ENCODE results near the gene SERPINA9.
"Not testable (repeated sequence)": the region's sequence is repeated elsewhere in the genome, so short reads cannot be mapped to it uniquely, and the experiment has no call there.

SERPINA9 gene, protein sequence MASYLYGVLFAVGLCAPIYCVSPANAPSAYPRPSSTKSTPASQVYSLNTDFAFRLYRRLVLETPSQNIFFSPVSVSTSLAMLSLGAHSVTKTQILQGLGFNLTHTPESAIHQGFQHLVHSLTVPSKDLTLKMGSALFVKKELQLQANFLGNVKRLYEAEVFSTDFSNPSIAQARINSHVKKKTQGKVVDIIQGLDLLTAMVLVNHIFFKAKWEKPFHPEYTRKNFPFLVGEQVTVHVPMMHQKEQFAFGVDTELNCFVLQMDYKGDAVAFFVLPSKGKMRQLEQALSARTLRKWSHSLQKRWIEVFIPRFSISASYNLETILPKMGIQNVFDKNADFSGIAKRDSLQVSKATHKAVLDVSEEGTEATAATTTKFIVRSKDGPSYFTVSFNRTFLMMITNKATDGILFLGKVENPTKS

DNA sequence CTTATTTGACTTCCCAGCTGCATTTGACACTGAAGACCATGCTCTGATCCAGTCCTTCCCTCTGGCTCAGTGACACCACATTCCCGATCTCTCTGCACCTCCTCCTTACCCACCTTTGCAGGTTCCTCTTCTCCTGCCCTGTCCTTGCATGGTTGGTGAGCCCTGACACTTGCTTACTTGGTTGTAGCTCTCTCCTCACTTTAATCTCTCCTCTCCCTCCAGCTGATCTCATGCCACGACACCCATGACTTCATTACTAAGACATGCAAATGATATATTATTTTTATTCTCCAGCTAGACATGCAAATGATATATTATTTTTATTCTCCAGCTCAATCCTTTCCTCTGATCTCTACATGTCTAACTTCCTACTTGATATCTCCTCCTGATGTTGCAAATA is at the start of gene SERPINA9:
TSS of gene SERPINA9 (minus strand) at position 175 of the 400 bp plus-strand sequence. CDS start 6,357 bp downstream, outside the sequence.
- no peak for DNase-seq

DNA sequence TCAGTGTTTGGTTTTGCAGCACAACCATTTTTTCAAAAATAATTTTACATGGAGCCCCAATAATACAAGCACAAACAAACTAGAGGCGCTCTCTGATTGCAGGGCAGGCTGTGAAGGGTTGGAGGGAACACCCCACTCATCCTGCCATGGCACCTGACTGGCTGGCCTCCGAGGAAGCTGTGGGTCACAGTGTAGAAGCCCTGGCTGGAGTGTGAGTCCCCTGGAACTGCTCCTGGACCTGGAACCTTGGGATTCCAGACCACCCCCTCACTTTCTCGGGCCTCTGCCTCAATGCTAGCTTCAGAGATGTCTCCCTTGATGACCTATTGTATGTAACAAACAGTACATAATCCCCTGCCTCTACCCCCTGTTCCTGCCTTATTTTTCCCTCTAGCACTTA is 48.1 kb upstream of the SERPINA9 start:
- DNase-seq, result no peak

DNA sequence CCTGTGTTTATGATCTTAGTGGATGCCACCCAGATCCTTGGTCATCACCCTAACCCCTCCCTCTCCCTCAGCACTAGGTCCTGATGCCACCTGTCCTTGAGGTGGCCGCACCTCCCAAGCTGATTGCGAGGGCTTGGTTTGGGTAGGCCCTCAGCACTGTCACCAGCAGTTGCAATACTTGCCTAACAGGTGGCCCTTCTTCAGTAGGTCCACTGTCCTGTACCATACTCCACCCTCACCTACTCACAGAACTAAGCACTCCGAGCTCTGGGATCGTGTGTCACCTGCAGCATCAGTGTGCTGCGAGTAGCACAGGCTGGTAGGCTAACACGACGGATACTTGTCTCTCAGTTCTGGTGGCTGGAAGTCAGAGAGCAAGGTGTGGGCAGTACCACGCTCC is 47.3 kb upstream of the SERPINA9 start:
- no peak for DNase-seq

DNA sequence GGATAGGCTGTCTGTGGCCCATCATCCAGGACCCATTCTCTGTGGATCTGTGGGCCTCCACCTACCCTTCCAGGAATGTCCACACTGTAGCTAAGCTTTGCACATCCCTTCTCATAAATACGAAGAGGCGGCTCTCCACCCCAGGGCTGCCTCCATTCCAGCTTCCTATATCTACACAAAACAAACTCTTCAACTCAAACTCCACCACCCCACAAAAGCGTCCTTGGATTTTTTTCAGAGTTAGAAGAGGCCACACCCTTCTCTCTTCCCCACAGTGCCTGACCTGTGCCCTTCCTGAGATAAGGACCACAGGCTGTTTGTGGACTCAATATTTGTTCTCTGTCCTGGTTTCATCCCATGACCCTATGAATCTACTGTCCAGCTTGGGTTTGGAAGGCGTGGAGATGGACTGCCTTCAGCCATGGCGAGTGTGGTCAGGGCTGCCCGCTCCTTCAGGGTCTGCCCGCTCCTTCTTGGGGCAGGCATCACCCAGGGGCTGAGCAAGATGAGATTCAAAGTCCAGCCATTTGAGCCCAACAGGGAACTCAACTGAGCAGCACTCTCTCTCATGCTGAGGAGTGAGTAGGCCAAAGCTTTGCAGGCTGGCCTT is 46.2 kb upstream of the SERPINA9 start:
- no peak for DNase-seq

DNA sequence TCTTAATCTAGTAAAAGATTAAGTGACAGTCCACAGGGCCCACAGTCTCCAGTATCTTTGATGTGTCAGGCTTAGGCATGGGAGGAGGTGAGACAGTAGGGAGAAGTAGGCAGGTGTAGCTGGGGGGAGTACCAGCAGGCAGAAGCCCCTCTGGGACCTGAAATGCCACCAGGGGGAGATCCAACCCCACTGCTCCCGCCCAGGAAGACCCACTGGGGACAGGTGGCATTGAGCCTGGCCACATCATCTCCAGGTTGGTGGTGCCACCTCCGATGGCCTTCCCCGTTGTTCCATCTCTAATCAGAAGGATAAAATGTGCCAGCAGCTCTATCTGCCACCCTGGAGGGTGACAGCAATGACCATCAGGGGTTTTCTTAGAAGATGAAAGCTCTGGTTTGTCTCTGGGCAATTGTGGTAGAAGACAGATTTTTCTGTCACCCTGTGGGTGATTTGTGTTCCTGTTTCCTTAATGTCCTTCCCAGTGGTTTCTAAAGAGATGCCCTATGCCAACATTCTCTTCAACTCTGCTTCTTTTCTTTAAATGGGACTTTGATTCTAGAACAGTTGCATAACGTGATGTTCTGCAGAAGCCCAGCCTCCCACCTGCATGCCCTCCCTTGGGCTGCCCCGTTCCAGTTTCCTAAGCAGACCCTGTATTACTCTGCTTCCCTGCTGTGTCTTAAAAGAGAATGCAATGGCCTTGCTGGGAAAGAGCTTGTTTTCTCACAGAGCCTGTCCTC is 45.5 kb upstream of the SERPINA9 start:
- DNase-seq, result no peak

DNA sequence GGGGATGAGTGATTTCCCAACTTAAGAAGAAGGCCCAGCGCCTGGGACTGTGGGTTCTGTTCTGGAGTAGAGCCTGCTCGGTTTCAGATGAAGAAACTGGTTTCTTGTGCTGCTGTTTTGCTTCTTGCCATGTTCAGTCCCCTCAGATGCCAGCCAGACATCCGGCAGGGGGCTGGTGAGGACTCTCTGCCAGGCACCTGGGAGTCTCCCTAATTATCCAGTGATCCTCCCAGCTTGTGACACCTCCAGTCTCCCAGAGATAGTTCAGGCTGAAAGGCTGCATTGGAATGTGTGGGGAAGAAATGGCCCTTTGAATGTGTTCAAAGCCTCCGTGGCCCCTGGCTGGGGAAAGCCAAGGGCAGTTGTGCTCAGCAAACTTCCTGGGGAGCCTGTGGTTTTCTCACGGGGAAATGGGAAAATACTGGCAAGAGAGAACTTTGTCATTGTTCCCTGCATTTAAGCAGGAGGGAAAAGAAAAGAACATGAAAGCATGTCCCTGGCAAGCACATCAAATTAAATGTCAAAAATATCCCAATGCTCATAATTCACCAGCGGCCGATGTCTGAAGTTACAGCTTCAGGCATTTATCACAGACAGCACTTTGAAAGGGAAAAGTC is 41.8 kb upstream of the SERPINA9 start:
- DNase-seq, result no peak

DNA sequence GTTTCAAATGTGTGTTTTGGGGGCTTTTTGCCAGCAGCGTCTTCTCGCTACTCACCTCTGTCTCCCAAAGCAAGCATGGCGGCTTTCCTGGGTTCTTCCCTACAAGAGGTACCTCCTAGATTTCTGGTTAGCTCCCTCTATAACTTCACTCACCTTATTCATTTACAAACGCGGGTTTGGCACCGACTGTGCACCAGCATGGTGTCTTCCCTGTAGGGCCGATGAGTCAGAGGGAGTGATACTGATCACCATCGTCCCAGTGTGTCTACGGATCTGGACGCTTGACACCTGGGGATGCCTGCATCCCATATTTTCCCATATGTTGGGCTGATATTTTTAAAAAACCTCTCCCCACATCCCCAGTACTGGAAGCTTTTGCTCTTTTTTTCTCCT is 41.2 kb upstream of the SERPINA9 start:
- DNase-seq, result no peak

DNA sequence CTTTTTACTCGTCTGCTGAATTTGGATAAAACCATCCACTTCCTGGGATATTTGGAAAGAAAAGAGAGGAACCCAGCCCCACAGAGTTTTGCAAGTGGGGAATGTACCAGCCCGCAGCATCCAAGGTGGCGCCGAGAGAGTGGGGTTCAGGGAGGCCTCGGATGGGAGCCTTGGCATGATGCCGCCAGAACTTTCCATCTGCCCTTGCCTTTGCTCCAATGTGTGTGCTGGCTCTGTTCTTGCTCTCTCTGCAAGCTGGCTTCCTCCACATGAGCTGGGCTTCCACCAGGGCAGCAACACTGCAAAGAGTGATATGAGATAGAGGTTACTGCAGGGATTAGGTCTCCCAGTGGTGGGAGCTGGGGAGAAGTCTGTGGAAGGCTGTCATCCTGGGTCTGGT is 39.9 kb upstream of the SERPINA9 start:
- DNase-seq, result no peak

DNA sequence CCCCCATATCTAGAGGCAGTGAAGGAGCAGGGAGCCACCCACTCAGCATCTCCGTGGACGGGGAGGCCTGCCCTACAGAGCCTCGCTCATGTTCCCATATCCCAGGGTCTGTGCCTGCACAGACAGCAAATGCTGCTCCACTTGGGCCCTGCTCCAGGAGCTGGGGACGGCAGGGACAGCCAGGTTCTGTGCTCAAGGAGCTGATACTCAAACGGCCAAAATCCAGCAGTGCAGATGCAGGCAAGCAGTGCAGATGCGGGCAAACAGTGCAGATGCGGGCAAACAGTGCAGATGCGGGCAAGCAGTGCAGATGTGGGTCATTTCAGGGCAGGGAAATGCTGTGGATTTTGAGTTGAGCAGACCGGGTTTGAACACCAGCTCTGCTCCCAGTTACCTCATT is 39.4 kb upstream of the SERPINA9 start:
- DNase-seq, result no peak

DNA sequence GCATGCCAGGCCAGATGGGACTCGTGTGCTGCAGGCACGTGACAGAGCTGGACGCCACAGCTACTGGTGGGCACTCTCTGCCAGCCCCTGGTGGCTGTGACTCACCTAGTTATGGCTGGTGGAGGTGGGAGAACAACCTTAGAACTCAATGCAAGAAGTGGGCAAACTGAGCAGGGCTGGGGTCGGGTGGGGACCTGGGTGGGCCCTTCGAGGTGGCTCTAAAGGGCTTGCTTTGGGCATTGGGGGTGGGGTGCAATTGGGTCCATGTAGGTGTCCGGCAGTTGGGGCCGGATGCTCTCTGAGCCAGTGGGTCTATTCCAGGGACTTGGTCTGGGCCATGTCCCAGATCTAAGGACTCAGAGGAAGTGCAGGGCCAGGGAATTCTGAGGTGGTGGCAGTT is 38.4 kb upstream of the SERPINA9 start:
- DNase-seq, result no peak

DNA sequence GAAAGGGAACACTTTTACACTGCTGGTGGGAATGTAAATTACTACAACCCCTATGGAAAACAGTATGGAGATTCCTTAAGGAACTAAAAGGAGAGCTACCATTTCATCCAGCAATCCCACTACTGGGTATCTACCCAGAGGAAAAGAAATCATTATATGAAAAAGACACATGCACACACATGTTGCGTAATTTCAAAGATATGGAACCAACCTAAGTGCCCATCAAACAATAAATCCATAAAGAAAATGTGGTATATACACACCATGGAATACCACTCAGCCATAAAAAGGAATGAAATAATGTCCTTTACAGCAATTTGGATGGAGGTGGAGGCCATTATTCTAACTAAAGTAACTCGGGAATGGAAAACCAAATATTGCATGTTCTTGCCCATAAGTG is 34.5 kb upstream of the SERPINA9 start:
- not testable (repeated sequence) for DNase-seq

DNA sequence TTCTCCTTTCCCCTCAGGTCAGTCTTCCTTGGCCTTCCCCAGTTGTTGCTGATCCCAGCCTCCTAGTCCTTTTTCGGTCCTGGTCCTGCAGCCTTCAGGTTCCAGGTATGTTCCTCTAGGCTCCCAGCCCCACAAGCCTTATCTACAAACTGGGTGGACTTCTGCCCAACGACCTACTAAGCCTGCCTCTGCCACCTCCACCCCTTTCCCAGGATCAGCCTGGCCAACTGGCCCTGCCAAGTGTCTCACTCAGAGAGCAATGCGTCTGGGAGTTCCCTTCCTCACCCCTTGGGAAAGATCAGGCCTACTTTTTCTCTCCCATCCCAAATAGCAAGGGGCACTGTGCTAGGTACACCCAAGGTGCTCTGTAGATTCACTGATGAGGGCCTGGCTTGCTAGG is 33.4 kb upstream of the SERPINA9 start, which contains the start of gene SERPINA12:
TSS of gene SERPINA12 (minus strand) at position 114 of the 400 bp plus-strand sequence. CDS start 11,072 bp downstream, outside the sequence.
- no peak for DNase-seq

DNA sequence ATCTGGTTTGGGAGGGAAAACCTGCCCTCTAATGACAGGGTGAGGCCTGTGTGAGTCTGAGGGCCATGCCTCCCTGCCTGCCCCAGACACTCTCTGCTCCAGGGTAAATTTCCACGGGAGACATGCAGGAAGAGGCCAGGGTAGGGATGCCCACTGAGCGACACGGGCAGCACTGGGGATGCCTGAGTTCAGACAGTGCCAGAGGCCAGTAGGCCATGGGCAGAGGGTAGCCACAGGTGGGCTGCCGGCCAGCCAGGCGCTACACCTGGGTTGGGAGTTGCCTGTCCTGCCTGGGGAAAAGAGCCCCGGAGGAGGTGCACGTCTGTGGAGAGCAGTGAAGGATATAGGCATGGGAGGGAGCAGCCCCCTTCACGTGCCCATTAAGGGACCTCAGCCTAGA is 29.6 kb upstream of the SERPINA9 start:
- DNase-seq, result no peak

DNA sequence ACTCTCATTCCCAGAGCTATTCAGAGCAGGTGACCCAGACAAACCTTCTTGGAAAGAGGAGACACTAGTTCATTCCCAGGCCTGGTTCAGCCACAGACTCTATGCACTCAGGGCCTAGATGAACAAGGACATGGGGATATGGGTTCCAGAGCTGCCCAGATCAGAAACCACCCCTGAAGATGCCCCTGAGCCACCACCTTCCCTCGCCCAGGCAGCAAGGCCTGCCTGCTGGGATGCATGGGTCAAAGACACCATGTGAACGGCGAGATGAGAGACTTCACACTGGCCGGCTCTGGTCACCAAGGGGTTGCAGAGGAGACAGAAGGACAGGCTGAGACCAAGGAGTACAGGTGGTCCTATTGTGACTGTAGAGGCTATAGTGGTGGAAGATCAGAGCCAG is 29.2 kb upstream of the SERPINA9 start:
- no peak for DNase-seq

DNA sequence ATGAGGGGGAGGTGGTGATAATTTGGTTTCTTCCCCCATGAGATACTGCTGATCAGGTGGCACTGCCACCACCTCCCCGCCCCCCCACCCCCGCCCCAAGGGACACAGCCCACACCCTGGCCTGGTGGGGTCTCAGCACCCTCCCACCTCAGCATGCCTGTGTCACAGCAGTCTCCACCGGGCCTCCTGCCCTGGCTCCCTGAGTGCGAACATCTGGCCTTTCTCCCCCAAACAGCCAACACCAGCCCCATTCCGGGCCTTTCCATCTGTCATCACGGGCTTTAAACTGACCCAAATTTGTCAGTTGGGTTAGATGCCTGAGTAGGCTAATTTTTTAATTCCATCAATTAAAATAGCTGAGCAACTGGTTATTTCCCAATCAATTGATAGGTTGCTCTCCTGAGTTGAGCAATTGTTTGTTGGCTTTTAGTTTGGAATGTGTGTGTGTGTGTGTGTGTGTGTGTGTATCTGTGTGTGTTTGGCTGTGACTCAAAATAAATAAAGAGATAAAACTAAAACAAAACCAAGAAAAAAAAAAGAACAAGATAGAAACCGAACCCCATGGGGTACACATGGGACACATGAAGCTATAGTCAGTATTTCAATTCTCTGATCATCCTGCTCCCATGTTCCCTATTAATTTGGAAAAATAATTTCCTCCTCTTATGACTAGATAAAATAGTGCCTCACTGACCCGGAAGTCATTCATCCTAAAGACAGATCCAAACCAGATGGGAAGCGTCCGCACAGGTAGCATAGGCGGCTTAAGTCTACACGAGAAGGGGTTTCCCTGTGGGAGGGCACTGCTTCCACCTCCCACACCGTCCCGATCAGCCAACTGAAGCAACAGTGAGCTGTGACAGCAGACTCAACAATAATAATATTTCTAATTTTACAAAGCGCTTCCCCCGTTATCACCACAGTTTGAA is 25.9 kb upstream of the SERPINA9 start:
- DNase-seq, result no peak

DNA sequence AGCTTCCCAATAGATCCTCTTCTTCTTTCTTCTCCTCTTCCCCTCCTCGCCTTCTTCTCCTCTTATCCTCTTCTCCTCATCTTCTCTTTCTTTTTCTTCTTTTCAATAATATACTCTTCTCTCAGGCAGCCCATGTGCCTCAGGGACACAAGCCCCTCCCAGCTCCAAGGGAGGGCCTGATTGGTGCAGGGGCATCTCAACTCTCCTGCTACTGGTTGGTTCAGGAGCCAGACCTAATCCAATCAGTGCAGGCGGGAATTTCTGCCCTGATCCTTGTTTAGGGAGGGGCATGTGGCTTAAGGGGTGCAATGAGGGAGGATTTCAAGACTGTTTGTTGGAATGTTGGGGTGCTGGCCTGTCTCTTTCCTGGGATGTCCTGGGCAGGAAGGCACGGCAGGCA is 24.3 kb upstream of the SERPINA9 start:
- no peak for DNase-seq

DNA sequence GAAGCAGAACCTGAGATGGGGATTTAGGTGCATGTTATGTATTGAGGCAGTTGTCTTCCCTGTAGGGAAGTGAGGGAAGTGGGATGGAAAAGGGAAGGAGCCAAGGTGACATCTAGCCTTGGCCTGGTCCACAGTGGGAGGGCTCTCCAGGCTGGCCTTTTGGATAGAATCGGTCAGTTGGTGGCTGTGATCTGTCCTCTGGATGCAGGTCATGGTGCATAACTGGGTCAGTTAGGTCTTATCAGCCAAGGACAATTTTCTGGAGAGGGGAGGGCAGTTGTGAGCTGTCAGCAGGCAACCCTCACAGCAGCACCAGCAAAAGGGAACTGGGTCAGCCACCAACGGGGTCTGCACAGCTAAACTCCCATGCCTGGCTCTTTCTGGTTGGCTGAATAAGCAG is 23.7 kb upstream of the SERPINA9 start:
- no peak for DNase-seq

DNA sequence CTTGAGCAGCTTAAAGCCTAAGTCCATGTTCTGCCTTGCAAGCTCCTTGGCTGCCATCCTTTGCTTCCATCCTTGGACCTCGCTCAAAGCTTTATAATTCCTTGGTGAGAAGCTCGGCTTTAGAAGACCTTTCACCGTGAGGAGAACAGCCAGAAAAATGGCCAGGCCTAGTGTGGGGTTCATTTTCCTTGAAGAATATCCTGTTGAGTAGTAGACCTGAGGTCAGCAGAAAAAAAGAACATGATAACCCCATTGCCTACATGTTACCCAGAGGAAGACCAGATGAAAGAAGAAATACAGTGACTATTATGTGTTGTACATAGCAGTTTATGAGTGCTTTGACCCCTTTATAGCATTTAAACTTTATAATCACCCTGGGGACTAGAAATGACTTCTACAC is 22.2 kb upstream of the SERPINA9 start:
- DNase-seq, result no peak

DNA sequence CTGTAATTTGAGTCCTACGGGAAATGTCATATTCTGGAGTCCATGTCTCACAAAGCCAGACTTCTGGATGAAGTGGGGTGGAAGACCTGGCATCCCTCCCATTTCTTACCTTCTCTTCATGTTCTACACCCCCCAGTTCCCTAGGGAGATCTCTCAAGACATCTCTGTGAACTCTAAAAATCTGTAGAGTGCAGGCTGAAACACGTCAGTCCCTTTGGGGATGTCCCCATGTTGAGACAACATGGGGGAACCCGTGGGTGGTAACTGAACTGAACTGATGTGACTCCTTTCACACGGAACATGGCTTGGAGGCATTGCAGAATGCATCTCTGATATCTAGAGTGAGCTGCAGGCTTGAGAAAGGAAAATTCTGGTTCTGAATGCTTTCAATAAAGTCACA is 18.1 kb upstream of the SERPINA9 start:
- no peak for DNase-seq

DNA sequence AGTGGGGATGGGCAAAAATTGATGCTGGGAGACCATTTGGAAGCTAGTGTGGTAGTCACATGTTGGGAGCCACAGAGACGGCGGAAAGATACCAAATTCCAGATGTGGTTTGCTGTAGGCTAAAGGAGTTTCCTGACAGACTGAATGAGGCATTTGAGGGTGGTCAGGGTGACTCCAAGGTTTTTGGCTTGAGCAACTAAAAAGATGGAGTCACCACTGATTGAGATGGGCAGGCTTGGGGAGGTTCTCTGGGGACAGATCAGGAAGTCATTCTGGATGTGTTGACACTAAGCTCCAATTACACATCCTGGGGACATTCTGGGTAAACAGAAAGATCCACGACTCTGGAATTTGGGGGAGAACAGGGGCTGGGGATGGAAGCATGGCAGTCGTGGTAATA is 15.5 kb upstream of the SERPINA9 start:
- DNase-seq, result no peak

DNA sequence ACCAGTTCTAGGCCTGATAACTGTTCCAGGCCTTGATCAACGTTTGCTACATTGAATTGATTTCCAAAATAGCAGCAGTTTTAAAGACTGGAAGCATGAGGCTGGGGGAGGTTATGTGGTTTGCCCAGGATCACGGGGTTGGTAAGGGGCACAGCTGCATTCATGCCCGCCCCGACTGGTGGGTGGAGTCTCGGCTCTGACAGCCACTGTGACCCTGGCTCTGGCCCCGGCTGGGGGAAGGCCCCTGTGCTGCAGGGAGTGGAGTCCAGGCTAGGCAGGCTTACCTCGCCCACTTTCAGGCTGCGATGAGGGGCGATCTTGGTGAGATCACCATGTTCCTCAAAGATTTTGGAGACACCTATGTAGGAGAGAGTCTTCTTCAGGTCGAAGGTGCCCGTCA is 13.3 kb upstream of the SERPINA9 start:
- no peak for DNase-seq

DNA sequence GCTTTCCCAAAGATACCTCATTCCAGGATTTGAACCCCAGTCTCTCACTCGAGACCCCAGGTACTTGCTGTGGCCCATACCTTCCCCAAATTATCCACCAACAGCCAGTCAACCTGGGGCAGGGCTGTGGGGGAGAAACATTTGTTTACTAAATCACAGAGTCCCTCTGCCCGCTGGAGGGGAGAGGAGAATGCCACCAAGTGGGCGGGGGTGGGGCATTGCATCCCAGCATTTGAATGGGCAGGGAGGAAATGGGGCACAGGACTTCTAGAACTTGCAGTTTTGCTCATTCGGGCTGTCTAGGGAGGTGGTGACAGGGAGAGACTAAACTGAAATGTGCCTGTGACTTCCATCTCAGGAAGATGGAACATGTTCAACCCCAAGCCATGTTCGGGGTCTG is 10.9 kb upstream of the SERPINA9 start:
- DNase-seq, result no peak

Data from midbrain (tissue), 1 donor.